WTC11 (cell line): Measurements from ENCODE around the gene THAP9. TPM values are rescaled to one million over a fixed set of nuclear protein-coding genes. Genes with fewer than 3 reads are reported as not detected.

ENCODE experiments used
- ATAC-seq: fragments of 200-7000 bp; cut with Tn5 transposase; 2 replicates; pipeline ENCODE4 v1.10.0; 2021; ENCODE audit warnings: mild to moderate bottlenecking, moderate library complexity
- CTCF ChIA-PET: fragments of 300-600 bp; sonication (Branson Sonifier 250); formaldehyde crosslinking; loops from one replicate; lab custom pipeline; 2021; ENCODE audit warnings: antibody characterized with exemption; lab: Charles Lee
- POLR2A ChIA-PET: fragments of 350-600 bp; sonication (Branson Sonifier 250); formaldehyde crosslinking; loops from one replicate; lab custom pipeline; 2021; ENCODE audit warnings: antibody characterized with exemption; lab: Charles Lee
- DNase-seq: peaks from one replicate; pipeline ENCODE4 v3.0.0; 2021; ENCODE audit warnings: low spot score
- H3K27ac Mint-ChIP-seq: 2 replicates; pipeline ENCODE4 v1.8.0; 2021; ENCODE audit warnings: mixed read lengths
- H3K27me3 Mint-ChIP-seq: 2 replicates; pipeline ENCODE4 v1.8.0; 2021; ENCODE audit warnings: low read depth, mild to moderate bottlenecking, moderate library complexity, mixed read lengths
- H3K36me3 Mint-ChIP-seq: 2 replicates; pipeline ENCODE4 v1.8.0; 2021; ENCODE audit warnings: mixed read lengths
- H3K4me1 Mint-ChIP-seq: 2 replicates; pipeline ENCODE4 v1.8.0; 2022; ENCODE audit warnings: mixed read lengths
- H3K4me3 Mint-ChIP-seq: 2 replicates; pipeline ENCODE4 v1.8.0; 2021; ENCODE audit warnings: mild to moderate bottlenecking, moderate library complexity, mixed read lengths
- H3K9me3 Mint-ChIP-seq: 2 replicates; pipeline ENCODE4 v1.8.0; 2021; ENCODE audit warnings: mixed read lengths
- CBFB ChIP-seq: sonication (generic); formaldehyde crosslinking; IDR thresholded peaks from 2 replicates; pipeline ENCODE4 v1.8.1; 2022; ENCODE audit warnings: mild to moderate bottlenecking, low read depth, missing genetic modification reagents
- CREM ChIP-seq: sonication (generic); formaldehyde crosslinking; IDR thresholded peaks from 2 replicates; pipeline ENCODE4 v1.8.1; 2022; ENCODE audit warnings: mild to moderate bottlenecking, missing genetic modification reagents, moderate library complexity
- EMX1 ChIP-seq: fragments of 250-450 bp; sonication (Bioruptor Pico); IDR thresholded peaks from 2 replicates; pipeline ENCODE4 v1.8.0; 2021; ENCODE audit warnings: mild to moderate bottlenecking
- NFATC4 ChIP-seq: fragments of 250-450 bp; sonication (Bioruptor Pico); IDR thresholded peaks from 2 replicates; pipeline ENCODE4 v1.9.0; 2021; ENCODE audit warnings: mild to moderate bottlenecking
- OVOL2 ChIP-seq: fragments of 250-450 bp; sonication (Bioruptor Pico); IDR thresholded peaks from 2 replicates; pipeline ENCODE4 v1.9.0; 2021; ENCODE audit warnings: mild to moderate bottlenecking, borderline replicate concordance
- SOX15 ChIP-seq: fragments of 250-450 bp; sonication (Bioruptor Pico); IDR thresholded peaks from 2 replicates; pipeline ENCODE4 v1.9.0; 2021; ENCODE audit warnings: mild to moderate bottlenecking
- ZNF121 ChIP-seq: sonication (generic); formaldehyde crosslinking; IDR thresholded peaks from 2 replicates; pipeline ENCODE4 v1.8.0; 2023; ENCODE audit warnings: missing genetic modification reagents
- ZNF232 ChIP-seq: sonication (generic); formaldehyde crosslinking; IDR thresholded peaks from 2 replicates; pipeline ENCODE4 v1.8.0; 2022; ENCODE audit warnings: mild to moderate bottlenecking, missing genetic modification reagents
- total RNA-seq: library from RNA; stranded (reverse); gene quantifications from 3 replicates; pipeline ENCODE4 v1.2.3, GENCODE V29; 2021
- TF ChIP-seq, protein P1 (sequence below): sonication (generic); formaldehyde crosslinking; IDR thresholded peaks from 2 replicates; pipeline ENCODE4 v1.8.0; 2022; ENCODE audit warnings: mild to moderate bottlenecking, missing genetic modification reagents
- TF ChIP-seq, protein P2 (sequence below): fragments of 200-600 bp; IDR thresholded peaks from 2 replicates; pipeline ENCODE4 v1.8.0; 2022; ENCODE audit warnings: antibody characterized with exemption
- TF ChIP-seq, protein P3 (sequence below): sonication (generic); formaldehyde crosslinking; IDR thresholded peaks from 2 replicates; pipeline ENCODE4 v1.8.1; 2022; ENCODE audit warnings: mild to moderate bottlenecking, moderate library complexity, missing genetic modification reagents
- TF ChIP-seq, protein P4 (sequence below): sonication (generic); formaldehyde crosslinking; IDR thresholded peaks from 2 replicates; pipeline ENCODE4 v1.8.0; 2023; ENCODE audit warnings: missing genetic modification reagents
- TF ChIP-seq, protein P5 (sequence below): sonication (generic); formaldehyde crosslinking; IDR thresholded peaks from 2 replicates; pipeline ENCODE4 v1.8.0; 2023; ENCODE audit warnings: missing genetic modification reagents, mild to moderate bottlenecking, borderline replicate concordance
- TF ChIP-seq, protein P6 (sequence below): sonication (generic); formaldehyde crosslinking; IDR thresholded peaks from 2 replicates; pipeline ENCODE4 v1.8.1; 2022; ENCODE audit warnings: low read depth, mild to moderate bottlenecking, moderate library complexity, missing genetic modification reagents, borderline replicate concordance
- TF ChIP-seq, protein P7 (sequence below): fragments of 250-450 bp; sonication (Bioruptor Pico); IDR thresholded peaks from 2 replicates; pipeline ENCODE4 v1.9.0; 2021; ENCODE audit warnings: mild to moderate bottlenecking, borderline replicate concordance

THAP9 gene
- total RNA-seq, 1 experiment from 2014 or later = 17.7 TPM

DNA sequence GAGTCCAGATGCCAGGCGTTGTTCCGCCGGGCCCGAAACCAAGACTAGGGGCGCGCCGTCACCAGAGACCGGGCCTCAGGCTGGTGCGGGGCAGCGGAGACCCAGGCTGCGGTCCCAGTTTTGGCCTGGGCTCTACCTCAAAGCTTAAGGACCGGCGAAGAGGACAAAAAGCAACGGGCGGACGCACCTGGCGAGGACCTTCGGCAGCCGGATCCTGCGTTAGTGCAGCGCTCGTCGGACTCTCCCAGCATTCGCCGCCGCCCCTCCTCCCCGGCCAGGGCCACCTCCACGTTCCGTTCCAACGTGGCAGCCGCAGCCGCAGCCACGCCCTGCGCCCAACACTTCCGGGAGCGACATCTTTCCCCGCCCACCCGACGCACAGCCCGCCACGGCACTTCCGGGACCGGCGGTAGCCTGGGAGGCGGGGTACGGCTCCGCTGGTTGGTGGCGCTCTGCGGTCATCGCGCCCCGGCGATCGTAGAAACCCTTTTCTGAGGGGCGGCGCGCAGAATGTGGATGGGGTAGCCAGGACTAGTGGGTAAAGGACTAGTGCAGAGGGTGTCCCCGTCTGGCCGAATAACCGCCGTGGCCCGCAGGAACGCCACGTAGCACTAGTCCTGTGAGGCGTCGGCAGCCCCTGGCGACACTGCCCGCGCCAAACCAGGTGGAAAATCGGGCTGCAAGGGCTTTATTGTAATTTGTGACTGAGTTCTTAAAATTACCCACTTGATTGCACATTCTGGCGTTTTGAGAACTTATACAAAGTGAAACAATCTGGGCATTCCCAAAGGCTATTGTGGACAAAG lies 9.4 kb upstream of the THAP9 start, which contains the start of gene SEC31A (continued):
- TF ChIP-seq, protein P1, sequence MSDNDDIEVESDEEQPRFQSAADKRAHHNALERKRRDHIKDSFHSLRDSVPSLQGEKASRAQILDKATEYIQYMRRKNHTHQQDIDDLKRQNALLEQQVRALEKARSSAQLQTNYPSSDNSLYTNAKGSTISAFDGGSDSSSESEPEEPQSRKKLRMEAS (CRISPR knock-in tag) = peak; percentile 94
- TF ChIP-seq, protein P2, sequence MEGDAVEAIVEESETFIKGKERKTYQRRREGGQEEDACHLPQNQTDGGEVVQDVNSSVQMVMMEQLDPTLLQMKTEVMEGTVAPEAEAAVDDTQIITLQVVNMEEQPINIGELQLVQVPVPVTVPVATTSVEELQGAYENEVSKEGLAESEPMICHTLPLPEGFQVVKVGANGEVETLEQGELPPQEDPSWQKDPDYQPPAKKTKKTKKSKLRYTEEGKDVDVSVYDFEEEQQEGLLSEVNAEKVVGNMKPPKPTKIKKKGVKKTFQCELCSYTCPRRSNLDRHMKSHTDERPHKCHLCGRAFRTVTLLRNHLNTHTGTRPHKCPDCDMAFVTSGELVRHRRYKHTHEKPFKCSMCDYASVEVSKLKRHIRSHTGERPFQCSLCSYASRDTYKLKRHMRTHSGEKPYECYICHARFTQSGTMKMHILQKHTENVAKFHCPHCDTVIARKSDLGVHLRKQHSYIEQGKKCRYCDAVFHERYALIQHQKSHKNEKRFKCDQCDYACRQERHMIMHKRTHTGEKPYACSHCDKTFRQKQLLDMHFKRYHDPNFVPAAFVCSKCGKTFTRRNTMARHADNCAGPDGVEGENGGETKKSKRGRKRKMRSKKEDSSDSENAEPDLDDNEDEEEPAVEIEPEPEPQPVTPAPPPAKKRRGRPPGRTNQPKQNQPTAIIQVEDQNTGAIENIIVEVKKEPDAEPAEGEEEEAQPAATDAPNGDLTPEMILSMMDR = no peak
- TF ChIP-seq CREM (CRISPR knock-in tag) = peak; percentile 87
- peak; percentile 80; the same call in 1 of the 2 replicates for TF ChIP-seq ZNF232 (CRISPR knock-in tag)
- TF ChIP-seq OVOL2 = no peak

DNA sequence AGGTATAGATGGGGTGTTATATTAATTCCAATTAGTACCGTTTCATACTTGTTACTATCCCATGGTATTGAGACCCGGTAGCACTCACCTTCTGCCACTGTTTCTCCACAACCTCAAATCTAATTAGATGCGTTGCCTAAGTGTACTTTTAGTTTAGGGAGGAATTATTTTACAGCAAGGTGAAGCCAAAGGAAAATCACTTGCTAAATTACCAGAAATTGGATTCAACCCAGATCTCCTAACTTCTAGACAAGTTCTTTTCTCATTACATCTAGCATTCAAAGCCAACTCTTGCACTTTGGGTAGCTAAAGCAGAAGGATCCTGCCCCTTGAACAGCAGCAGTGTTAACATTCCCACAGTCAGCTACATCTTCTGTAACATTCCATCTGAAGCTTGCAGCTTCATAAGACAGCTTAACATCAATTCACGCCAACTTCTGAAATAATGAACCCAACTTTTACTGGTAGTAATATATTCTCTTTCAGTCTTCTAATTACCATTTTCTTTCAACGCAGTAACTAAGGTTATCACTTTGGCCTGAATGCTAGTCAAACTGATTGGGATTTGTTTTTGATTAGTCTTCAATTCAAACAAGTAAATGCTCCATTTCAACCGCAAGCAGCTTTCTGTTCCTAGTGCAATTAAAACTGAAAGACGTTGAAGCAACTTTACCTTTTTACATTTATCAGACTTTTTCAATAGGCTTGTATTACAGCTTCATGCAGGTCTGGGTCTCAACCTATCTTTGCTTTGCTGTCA lies 8.6 kb upstream of the THAP9 start:
- Mint-ChIP-seq H3K36me3 (peaks cover 28% of the 10 kb centered on the region), H3K4me3 (peak overlapping the region; percentile 93), H3K27me3 (no peaks in the 10 kb centered on the region), H3K9me3 (no peaks in the 10 kb centered on the region), H3K27ac (peak overlapping the region; percentile 100), H3K4me1 (peaks cover 31% of the 10 kb centered on the region)
- ChIA-PET CTCF (interaction anchor here (1.0 kb wide), 1 partner anchor 40 kb away, joined by 4 read pairs; no protein-coding TSS in a partner anchor), POLR2A (interaction anchor here (0.6 to 1.0 kb wide), 2 partner anchors 9 to 502 kb away, joined by 4 to 5 read pairs; partner anchors contain the start of gene THAP9)
- TF ChIP-seq, protein P3, sequence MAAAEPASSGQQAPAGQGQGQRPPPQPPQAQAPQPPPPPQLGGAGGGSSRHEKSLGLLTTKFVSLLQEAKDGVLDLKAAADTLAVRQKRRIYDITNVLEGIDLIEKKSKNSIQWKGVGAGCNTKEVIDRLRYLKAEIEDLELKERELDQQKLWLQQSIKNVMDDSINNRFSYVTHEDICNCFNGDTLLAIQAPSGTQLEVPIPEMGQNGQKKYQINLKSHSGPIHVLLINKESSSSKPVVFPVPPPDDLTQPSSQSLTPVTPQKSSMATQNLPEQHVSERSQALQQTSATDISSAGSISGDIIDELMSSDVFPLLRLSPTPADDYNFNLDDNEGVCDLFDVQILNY (CRISPR knock-in tag) = no peak
- TF ChIP-seq SOX15 (CRISPR knock-in tag) (no peak), NFATC4 (CRISPR knock-in tag) (no peak)
- peak; percentile 6 for ATAC-seq
- DNase-seq = no peak

DNA sequence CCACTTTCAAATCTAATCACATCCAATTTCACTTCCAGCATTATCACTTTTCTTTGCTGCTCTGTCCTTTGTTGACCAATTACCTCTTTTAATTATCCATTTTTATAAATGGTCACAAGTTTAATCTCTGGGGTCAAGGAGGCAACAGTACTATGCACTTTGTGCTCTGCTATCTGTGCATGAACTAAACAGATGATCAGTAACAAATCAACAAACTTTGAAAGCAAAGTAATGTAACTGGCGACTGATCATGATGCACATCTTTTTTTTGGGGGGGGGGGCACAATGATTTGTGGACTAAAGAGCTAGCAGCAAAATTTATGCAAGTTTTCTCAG lies 8.1 kb upstream of the THAP9 start:
- no peak for ATAC-seq
- peak overlapping the region; percentile 93 for H3K4me3 Mint-ChIP-seq
- POLR2A ChIA-PET = interaction anchor here (0.6 to 1.0 kb wide), 2 partner anchors 8 to 503 kb away, joined by 4 to 5 read pairs; partner anchors contain the start of gene THAP9
- TF ChIP-seq, protein P4, sequence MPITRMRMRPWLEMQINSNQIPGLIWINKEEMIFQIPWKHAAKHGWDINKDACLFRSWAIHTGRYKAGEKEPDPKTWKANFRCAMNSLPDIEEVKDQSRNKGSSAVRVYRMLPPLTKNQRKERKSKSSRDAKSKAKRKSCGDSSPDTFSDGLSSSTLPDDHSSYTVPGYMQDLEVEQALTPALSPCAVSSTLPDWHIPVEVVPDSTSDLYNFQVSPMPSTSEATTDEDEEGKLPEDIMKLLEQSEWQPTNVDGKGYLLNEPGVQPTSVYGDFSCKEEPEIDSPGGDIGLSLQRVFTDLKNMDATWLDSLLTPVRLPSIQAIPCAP = no peak
- no peak for TF ChIP-seq ZNF121 (CRISPR knock-in tag)
- TF ChIP-seq, protein P5, sequence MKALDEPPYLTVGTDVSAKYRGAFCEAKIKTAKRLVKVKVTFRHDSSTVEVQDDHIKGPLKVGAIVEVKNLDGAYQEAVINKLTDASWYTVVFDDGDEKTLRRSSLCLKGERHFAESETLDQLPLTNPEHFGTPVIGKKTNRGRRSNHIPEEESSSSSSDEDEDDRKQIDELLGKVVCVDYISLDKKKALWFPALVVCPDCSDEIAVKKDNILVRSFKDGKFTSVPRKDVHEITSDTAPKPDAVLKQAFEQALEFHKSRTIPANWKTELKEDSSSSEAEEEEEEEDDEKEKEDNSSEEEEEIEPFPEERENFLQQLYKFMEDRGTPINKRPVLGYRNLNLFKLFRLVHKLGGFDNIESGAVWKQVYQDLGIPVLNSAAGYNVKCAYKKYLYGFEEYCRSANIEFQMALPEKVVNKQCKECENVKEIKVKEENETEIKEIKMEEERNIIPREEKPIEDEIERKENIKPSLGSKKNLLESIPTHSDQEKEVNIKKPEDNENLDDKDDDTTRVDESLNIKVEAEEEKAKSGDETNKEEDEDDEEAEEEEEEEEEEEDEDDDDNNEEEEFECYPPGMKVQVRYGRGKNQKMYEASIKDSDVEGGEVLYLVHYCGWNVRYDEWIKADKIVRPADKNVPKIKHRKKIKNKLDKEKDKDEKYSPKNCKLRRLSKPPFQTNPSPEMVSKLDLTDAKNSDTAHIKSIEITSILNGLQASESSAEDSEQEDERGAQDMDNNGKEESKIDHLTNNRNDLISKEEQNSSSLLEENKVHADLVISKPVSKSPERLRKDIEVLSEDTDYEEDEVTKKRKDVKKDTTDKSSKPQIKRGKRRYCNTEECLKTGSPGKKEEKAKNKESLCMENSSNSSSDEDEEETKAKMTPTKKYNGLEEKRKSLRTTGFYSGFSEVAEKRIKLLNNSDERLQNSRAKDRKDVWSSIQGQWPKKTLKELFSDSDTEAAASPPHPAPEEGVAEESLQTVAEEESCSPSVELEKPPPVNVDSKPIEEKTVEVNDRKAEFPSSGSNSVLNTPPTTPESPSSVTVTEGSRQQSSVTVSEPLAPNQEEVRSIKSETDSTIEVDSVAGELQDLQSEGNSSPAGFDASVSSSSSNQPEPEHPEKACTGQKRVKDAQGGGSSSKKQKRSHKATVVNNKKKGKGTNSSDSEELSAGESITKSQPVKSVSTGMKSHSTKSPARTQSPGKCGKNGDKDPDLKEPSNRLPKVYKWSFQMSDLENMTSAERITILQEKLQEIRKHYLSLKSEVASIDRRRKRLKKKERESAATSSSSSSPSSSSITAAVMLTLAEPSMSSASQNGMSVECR (CRISPR knock-in tag) = no peak
- TF ChIP-seq, protein P6, sequence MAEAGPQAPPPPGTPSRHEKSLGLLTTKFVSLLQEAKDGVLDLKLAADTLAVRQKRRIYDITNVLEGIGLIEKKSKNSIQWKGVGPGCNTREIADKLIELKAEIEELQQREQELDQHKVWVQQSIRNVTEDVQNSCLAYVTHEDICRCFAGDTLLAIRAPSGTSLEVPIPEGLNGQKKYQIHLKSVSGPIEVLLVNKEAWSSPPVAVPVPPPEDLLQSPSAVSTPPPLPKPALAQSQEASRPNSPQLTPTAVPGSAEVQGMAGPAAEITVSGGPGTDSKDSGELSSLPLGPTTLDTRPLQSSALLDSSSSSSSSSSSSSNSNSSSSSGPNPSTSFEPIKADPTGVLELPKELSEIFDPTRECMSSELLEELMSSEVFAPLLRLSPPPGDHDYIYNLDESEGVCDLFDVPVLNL = no peak
- no peak for TF ChIP-seq CBFB (CRISPR knock-in tag)
- no peak for TF ChIP-seq EMX1 (CRISPR knock-in tag)
- TF ChIP-seq, protein P7, sequence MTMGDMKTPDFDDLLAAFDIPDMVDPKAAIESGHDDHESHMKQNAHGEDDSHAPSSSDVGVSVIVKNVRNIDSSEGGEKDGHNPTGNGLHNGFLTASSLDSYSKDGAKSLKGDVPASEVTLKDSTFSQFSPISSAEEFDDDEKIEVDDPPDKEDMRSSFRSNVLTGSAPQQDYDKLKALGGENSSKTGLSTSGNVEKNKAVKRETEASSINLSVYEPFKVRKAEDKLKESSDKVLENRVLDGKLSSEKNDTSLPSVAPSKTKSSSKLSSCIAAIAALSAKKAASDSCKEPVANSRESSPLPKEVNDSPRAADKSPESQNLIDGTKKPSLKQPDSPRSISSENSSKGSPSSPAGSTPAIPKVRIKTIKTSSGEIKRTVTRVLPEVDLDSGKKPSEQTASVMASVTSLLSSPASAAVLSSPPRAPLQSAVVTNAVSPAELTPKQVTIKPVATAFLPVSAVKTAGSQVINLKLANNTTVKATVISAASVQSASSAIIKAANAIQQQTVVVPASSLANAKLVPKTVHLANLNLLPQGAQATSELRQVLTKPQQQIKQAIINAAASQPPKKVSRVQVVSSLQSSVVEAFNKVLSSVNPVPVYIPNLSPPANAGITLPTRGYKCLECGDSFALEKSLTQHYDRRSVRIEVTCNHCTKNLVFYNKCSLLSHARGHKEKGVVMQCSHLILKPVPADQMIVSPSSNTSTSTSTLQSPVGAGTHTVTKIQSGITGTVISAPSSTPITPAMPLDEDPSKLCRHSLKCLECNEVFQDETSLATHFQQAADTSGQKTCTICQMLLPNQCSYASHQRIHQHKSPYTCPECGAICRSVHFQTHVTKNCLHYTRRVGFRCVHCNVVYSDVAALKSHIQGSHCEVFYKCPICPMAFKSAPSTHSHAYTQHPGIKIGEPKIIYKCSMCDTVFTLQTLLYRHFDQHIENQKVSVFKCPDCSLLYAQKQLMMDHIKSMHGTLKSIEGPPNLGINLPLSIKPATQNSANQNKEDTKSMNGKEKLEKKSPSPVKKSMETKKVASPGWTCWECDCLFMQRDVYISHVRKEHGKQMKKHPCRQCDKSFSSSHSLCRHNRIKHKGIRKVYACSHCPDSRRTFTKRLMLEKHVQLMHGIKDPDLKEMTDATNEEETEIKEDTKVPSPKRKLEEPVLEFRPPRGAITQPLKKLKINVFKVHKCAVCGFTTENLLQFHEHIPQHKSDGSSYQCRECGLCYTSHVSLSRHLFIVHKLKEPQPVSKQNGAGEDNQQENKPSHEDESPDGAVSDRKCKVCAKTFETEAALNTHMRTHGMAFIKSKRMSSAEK = no peak
- TF ChIP-seq, all 79 proteins: peak for 0
- peaks cover 29% of the 10 kb centered on the region for H3K4me1 Mint-ChIP-seq
- DNase-seq = no peak
- no peaks in the 10 kb centered on the region for H3K27me3 Mint-ChIP-seq
- CTCF ChIA-PET = interaction anchor here (1.0 kb wide), 1 partner anchor 40 kb away, joined by 4 read pairs; no protein-coding TSS in a partner anchor
- H3K36me3 Mint-ChIP-seq = peaks cover 33% of the 10 kb centered on the region
- H3K9me3 Mint-ChIP-seq = no peaks in the 10 kb centered on the region
- H3K27ac Mint-ChIP-seq = peak overlapping the region; percentile 100
